HG02759 (cell line): ENCODE measurements around the gene MIF.
"Not testable (repeated sequence)": the region's sequence is repeated elsewhere in the genome, so short reads cannot be mapped to it uniquely, and the experiment has no call there.

ENCODE experiments used
- ATAC-seq: cut with Tn5 transposase; IDR thresholded peaks from one replicate; pipeline ENCODE4 v1.9.1; 2021; ENCODE audit warnings: mild to moderate bottlenecking, moderate library complexity; ENCODE audit not compliant: unreplicated experiment

MIF gene

DNA sequence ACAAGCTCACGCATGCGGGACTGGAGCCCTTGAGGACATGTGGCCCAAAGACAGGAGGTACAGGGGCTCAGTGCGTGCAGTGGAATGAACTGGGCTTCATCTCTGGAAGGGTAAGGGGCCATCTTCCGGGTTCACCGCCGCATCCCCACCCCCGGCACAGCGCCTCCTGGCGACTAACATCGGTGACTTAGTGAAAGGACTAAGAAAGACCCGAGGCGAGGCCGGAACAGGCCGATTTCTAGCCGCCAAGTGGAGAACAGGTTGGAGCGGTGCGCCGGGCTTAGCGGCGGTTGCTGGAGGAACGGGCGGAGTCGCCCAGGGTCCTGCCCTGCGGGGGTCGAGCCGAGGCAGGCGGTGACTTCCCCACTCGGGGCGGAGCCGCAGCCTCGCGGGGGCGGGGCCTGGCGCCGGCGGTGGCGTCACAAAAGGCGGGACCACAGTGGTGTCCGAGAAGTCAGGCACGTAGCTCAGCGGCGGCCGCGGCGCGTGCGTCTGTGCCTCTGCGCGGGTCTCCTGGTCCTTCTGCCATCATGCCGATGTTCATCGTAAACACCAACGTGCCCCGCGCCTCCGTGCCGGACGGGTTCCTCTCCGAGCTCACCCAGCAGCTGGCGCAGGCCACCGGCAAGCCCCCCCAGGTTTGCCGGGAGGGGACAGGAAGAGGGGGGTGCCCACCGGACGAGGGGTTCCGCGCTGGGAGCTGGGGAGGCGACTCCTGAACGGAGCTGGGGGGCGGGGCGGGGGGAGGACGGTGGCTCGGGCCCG lies at the start of gene MIF:
MIF (plus strand) TSS at position 439 of the 765 bp plus-strand sequence; CDS start at position 531, 92 bp downstream.
- ATAC-seq, result peak; percentile 86

DNA sequence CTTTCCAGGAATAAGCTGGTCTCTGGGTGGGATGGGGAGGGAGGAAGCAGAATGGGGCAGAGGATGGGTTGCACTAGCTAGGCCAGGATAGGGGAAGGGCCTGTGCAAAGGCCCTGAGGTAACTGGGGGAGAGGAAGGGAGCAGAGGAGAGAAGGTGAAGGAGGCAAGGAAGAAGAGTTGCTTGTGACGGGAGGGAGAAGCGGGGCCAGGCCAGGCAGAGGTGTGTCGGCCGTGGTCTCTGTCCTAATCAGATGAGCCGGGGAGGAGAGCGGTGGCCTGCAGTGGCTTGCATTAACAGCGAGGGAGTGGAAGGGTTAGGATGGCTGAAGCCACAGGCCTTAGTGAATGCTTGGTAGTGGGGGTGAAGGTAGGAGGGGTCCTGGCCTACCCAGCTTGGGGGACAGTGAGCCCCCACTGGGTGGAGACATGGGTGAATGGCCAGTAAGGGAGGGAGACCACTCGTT lies 49.4 kb upstream of the MIF start:
- ATAC-seq, result no peak

DNA sequence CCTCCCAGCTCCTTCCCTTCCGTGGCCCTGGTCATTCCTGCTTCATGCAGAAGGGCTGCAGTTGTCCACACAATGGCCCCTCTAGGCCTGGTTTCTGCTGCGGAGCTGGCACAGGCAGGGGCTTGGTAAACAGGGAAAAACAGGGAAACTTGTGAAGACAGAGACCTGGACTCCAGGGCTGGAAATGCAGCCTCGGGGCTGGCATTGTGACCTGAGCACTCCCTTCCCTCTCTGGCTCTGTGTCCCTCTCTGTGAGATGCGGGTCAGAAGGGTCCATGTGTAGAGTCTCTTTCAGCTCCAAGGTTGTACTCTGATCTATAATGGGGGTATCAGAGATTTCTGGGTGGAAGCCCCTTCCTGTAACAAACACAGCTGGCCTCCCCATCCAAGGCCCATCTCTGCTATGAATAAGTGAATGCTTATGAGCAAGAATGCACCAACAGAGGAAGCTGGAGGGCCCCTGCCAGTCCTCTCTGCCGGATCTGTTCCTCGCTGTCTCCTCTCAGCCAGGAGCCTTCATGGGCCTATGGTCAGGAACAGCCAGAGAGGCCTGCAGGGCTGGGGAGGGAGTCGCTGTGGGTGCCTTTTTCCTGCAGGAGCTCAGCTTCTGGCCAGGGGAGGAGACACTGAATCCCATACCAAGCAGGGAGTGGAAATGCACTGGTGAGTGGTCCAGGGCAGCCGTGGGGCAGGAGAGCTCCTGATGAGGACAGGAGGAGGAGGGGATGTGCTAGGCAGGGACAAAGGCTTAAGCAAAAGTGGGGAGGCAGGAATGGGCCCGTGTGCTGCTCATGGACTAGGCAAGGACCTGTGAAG lies 48.7 kb upstream of the MIF start:
- ATAC-seq, result no peak

- no peak for ATAC-seq
Observed at GRCh38 chr22:23846081-23846469, 48.1 kb upstream of the MIF start.

- ATAC-seq, result no peak
Observed at GRCh38 chr22:23847310-23847920, 46.8 kb upstream of the MIF start.

- ATAC-seq, result no peak
Observed at GRCh38 chr22:23847991-23848864, 46.0 kb upstream of the MIF start.

- peak; percentile 46 for ATAC-seq
Observed at GRCh38 chr22:23849009-23850006, 44.9 kb upstream of the MIF start.

DNA sequence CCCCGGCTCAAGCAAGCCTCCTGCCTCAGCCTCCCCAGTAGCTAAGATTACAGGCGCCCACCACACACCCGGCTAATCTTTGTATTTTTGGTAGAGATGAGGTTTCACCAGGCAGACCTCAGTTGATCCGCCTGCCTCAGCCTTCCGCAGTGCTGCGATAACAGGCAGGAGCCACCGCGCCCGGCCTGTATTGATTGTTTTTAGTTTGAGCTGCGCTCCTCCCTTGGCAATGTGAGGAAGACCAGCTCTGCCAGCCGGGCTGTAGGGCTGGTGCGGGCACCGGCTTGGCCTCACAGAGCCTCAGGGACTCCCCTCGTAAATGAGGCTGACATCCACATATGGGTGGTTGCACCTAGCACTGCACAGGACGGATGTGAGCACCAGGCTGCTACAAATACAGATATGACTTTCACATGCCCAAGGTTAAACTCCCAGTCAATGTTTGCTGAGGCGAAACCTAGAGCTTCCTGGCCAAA lies 44.0 kb upstream of the MIF start:
- ATAC-seq, result peak; percentile 47

DNA sequence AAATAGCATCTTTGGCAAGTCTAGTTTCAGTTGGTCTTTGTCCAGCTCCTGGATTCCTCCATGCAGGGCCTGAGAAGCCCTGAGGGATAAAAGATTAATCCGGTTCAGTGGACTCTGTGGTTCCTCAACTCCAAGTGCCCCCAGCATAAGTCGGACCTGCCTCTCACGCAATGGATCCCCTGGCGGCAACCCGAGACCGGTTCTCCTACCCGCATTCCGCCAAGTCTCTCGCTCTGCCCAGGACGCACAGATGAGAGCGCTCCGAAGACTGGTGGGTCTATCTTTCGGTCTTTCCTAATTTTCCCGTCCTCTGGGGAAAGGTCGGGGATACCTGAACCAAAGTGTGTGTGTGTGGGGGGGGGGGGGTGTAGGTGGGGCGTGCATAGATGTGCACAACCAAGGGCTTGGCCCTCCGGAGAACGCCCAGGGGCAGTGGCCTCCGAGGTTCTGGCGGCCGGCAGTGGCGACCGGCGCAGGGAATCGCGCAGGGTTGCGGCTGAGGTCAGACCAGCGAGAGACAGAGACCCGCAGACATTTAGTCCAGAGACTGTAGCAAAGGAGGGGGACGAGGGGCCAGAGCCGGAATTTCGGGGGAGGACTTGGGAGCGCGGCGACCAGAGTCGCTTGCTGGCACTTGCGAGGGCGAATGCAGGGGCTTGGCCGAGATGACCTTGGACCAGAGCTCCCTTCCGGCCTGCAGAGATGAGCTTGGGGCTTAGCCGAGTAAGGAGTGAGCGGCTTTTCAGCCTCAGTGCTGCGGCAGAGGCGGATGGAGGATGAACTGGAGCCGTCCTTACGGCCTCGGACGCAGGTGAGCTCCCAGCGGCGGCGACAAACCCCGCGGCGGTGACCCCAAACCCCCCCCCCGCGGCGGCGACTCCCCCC lies 37.2 kb upstream of the MIF start:
- ATAC-seq, result peak; percentile 52

DNA sequence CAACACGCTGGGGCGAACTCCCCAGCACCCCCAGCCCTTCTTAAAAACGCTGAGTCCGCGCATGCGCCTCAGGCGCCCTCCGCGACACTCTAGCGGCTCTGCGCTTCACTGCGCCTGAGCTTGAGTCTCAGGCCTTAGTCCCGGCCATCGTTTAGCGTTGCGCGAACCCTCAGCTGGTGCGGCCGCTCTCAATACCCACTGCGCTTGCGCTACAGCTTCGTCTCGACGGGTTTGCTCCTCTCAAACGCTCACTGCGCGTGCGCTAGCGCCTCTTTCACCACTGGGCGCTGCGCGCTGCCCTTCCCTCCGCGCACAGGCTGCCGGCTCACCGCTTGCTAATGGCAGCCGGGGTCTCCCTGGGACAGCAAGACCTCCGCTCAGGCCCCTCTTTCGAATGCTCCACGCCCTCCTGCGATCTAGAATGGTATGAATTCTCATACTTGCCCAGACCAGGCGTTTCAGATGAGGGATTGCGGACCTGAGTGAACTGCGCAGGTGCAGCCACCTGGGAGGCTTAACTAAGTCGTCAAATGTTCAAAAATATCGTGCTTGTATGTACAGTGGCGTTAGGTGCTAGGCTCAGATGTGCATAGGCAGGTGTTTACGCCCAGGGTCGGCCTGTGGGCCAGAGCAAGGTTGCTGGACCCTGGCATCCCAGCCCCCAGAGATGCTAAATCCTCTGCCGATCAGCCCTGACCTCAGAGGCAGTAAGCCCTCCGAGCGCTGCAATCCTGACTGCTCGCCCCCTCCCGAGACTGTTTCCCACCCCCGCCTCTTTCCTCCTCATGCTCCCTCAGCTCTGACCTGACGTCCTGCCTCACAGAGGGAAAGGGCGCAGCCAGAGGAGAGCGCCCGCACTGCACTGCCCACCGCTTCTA lies 36.3 kb upstream of the MIF start, which contains the start of gene SLC2A11:
SLC2A11 (plus strand) TSS at position 270 of the 878 bp plus-strand sequence; CDS start at position 395, 125 bp downstream.
- ATAC-seq, result peak; percentile 96

- no peak for ATAC-seq
Observed at GRCh38 chr22:23858484-23858815, 35.7 kb upstream of the MIF start.

- no peak for ATAC-seq
Observed at GRCh38 chr22:23859201-23859600, 35.0 kb upstream of the MIF start.

GRCh38 chr22:23860187-23860586 lies 34.0 kb upstream of the MIF start:
- not testable (repeated sequence) for ATAC-seq

- ATAC-seq, result no peak
Observed at GRCh38 chr22:23862103-23862502, 32.1 kb upstream of the MIF start.

DNA sequence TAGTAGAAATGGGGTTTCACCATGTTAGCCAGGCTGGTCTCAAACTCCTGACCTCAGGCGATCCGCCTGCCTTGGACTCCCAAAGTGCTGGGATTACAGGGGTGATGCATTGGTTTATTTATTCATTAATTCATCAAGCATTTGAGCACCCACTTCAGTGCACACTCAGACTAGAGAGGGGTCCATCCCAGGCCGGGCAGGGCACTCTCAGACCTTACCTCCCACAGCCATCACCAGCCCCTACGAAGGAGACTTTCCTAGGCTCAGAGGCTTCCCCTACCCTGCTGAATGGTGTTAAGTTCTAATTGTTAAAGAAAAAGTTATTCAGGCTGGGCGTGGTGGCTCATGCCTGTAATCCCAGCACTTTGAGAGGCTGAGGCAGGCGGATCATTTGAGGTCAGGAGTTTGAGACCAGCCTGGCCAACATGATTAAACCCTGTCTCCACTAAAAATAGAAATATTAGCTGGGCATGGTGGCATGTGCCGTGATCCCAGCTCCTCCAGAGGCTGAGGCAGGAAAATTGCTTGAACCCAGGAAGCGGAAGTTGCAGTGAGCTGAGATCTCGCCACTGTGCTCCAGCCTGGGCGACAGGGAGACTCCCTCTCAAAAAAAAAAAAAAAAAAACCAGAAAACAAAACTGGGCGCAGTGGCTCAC lies 29.6 kb upstream of the MIF start:
- ATAC-seq, result not testable (repeated sequence)

- no peak for ATAC-seq
Observed at GRCh38 chr22:23868580-23868979, 25.6 kb upstream of the MIF start.

- no peak for ATAC-seq
Observed at GRCh38 chr22:23874871-23875270, 19.3 kb upstream of the MIF start.
